ENCODE measurements around the gene CHCHD3.

CHCHD3 gene

GRCh38 chr7:133056370-133057238, 25.3 kb downstream of the CHCHD3 start:
- H3K9ac ChIP-seq (ENCODE audit: insufficient read length) = no peak overlapping the region
- DNase-seq (ENCODE audit: low read depth, low spot score) = no peak
- H3K4me3 ChIP-seq = no peak overlapping the region
- H3K9me3 ChIP-seq (ENCODE audit: low read depth, low read length) = no peaks in the 10 kb centered on the region
- TF ChIP-seq FOXP2 (optimal IDR thresholded peaks at IDR 0.05; ENCODE audit: control extremely low read depth, extremely low read length, insufficient read depth) (no peak), EZH2 (IDR thresholded peaks at IDR 0.05) (no peak), POLR2AphosphoS5 (IDR thresholded peaks at IDR 0.05; ENCODE audit: borderline replicate concordance, low read depth, low read length) (no peak)
- H3K36me3 ChIP-seq (ENCODE audit: insufficient read depth, low read length) = no peaks in the 10 kb centered on the region; the same call in 1 of the 2 replicates
- no peak overlapping the region for H3K27ac ChIP-seq

DNA sequence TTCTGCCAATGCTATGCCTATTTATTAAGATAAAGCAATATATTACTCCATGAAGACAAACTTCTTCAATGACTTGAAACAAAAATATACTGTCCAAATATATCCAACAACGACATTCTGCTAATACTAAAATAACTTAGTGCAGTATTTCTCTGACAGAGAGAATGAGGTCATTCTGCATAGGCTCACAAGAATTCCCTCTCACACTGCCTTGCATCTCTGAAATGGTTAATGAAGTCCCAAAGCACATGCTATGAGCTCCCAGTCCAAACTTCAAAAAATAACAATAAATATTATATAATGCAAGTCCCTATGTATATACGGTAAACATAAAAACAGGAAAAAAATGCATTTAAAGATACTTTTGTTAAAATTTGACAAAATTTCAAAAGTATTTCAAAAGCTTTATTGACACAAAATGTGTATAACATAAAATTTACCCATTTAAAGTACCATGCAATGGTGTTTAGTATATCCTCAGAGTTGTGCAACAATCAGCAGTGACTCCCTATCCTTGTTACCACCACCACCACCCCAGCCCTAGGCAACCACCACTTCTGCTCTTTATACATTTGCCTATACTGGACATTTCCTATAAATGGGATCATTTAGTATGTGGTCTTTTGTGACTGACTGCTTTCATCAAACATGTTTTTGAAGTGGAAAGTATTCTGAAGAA, 27.6 kb downstream of the CHCHD3 start:
- Histone ChIP-seq H3K9ac (ENCODE audit: insufficient read length) (no peak overlapping the region), H3K27ac (no peak overlapping the region), H3K4me3 (no peak overlapping the region), H3K9me3 (ENCODE audit: low read depth, low read length) (no peaks in the 10 kb centered on the region), H3K36me3 (ENCODE audit: insufficient read depth, low read length) (no peaks in the 10 kb centered on the region; the same call in 1 of the 2 replicates)
- DNase-seq (ENCODE audit: low read depth, low spot score) = no peak
- TF ChIP-seq EZH2 (IDR thresholded peaks at IDR 0.05) = no peak
- TF ChIP-seq FOXP2 (optimal IDR thresholded peaks at IDR 0.05; ENCODE audit: control extremely low read depth, extremely low read length, insufficient read depth) = no peak
- TF ChIP-seq POLR2AphosphoS5 (IDR thresholded peaks at IDR 0.05; ENCODE audit: borderline replicate concordance, low read depth, low read length) = no peak

- no peak overlapping the region for H3K27ac ChIP-seq
- no peak overlapping the region for H3K9ac ChIP-seq (ENCODE audit: insufficient read length)
- no peaks in the 10 kb centered on the region; the same call in 1 of the 2 replicates for H3K36me3 ChIP-seq (ENCODE audit: insufficient read depth, low read length)
- TF ChIP-seq POLR2AphosphoS5 (IDR thresholded peaks at IDR 0.05; ENCODE audit: borderline replicate concordance, low read depth, low read length) (no peak), EZH2 (IDR thresholded peaks at IDR 0.05) (no peak)
- H3K4me3 ChIP-seq = no peak overlapping the region
- DNase-seq (ENCODE audit: low read depth, low spot score) = no peak
- H3K9me3 ChIP-seq (ENCODE audit: low read depth, low read length) = no peaks in the 10 kb centered on the region
Measured at GRCh38 chr7:133053321-133053891, 28.5 kb downstream of the CHCHD3 start.

- no peak overlapping the region for H3K9ac ChIP-seq (ENCODE audit: insufficient read length)
- no peak for DNase-seq (ENCODE audit: low read depth, low spot score)
- TF ChIP-seq EZH2 (IDR thresholded peaks at IDR 0.05) = no peak
- TF ChIP-seq FOXP2 (optimal IDR thresholded peaks at IDR 0.05; ENCODE audit: control extremely low read depth, extremely low read length, insufficient read depth) = no peak
- no peak for TF ChIP-seq POLR2AphosphoS5 (IDR thresholded peaks at IDR 0.05; ENCODE audit: borderline replicate concordance, low read depth, low read length)
Measured at GRCh38 chr7:133052826-133053225, 29.1 kb downstream of the CHCHD3 start.

GRCh38 chr7:133052401-133052756, 29.5 kb downstream of the CHCHD3 start:
- no peaks in the 10 kb centered on the region for H3K36me3 ChIP-seq (ENCODE audit: insufficient read depth, low read length)
- DNase-seq (ENCODE audit: low read depth, low spot score) = no peak
- H3K4me3 ChIP-seq = no peak overlapping the region
- H3K9me3 ChIP-seq (ENCODE audit: low read depth, low read length) = no peaks in the 10 kb centered on the region
- H3K27ac ChIP-seq = no peak overlapping the region
- TF ChIP-seq FOXP2 (optimal IDR thresholded peaks at IDR 0.05; ENCODE audit: control extremely low read depth, extremely low read length, insufficient read depth) = no peak
- TF ChIP-seq POLR2AphosphoS5 (IDR thresholded peaks at IDR 0.05; ENCODE audit: borderline replicate concordance, low read depth, low read length) = no peak
- no peak for TF ChIP-seq EZH2 (IDR thresholded peaks at IDR 0.05)
- no peak overlapping the region for H3K9ac ChIP-seq (ENCODE audit: insufficient read length)

More at GRCh38 chr7:133052826-133053225, 29.1 kb downstream of the CHCHD3 start:
- no peak overlapping the region for H3K27ac ChIP-seq
- H3K9me3 ChIP-seq (ENCODE audit: low read depth, low read length) = no peaks in the 10 kb centered on the region
- H3K36me3 ChIP-seq (ENCODE audit: insufficient read depth, low read length) = no peaks in the 10 kb centered on the region; the same call in 1 of the 2 replicates
- no peak overlapping the region for H3K4me3 ChIP-seq

GRCh38 chr7:133051719-133052400, 30.0 kb downstream of the CHCHD3 start:
- Histone ChIP-seq H3K4me3 (no peak overlapping the region), H3K27ac (no peak overlapping the region), H3K9me3 (ENCODE audit: low read depth, low read length) (no peaks in the 10 kb centered on the region), H3K9ac (ENCODE audit: insufficient read length) (no peak overlapping the region), H3K36me3 (ENCODE audit: insufficient read depth, low read length) (no peaks in the 10 kb centered on the region)
- no peak for DNase-seq (ENCODE audit: low read depth, low spot score)
- TF ChIP-seq EZH2 (IDR thresholded peaks at IDR 0.05) (no peak), FOXP2 (optimal IDR thresholded peaks at IDR 0.05; ENCODE audit: control extremely low read depth, extremely low read length, insufficient read depth) (no peak), POLR2AphosphoS5 (IDR thresholded peaks at IDR 0.05; ENCODE audit: borderline replicate concordance, low read depth, low read length) (no peak)

- H3K36me3 ChIP-seq (ENCODE audit: insufficient read depth, low read length) = no peaks in the 10 kb centered on the region
- H3K27ac ChIP-seq = no peak overlapping the region
- TF ChIP-seq EZH2 (IDR thresholded peaks at IDR 0.05) = no peak
- no peak for TF ChIP-seq FOXP2 (optimal IDR thresholded peaks at IDR 0.05; ENCODE audit: control extremely low read depth, extremely low read length, insufficient read depth)
- TF ChIP-seq POLR2AphosphoS5 (IDR thresholded peaks at IDR 0.05; ENCODE audit: borderline replicate concordance, low read depth, low read length) = no peak
- H3K9me3 ChIP-seq (ENCODE audit: low read depth, low read length) = no peaks in the 10 kb centered on the region
- H3K4me3 ChIP-seq = no peak overlapping the region
- no peak for DNase-seq (ENCODE audit: low read depth, low spot score)
- H3K9ac ChIP-seq (ENCODE audit: insufficient read length) = no peak overlapping the region
Measured at GRCh38 chr7:133051066-133051465, 30.8 kb downstream of the CHCHD3 start.
